HG02759 (cell line): Measurements from ENCODE around the gene LAP3.
"Not testable (repeated sequence)": the region's sequence is repeated elsewhere in the genome, so short reads cannot be mapped to it uniquely, and the experiment has no call there.

Experiments
- ATAC-seq: cut with Tn5 transposase; IDR thresholded peaks from one replicate; pipeline ENCODE4 v1.9.1; 2021; ENCODE audit warnings: mild to moderate bottlenecking, moderate library complexity; ENCODE audit not compliant: unreplicated experiment

Gene LAP3

GRCh38 chr4:17576932-17577664, at the start of gene LAP3:
TSS of gene LAP3 (plus strand) at chr4:17577198. CDS start at chr4:17577466, 268 bp downstream.
- peak; percentile 86 for ATAC-seq

GRCh38 chr4:17528551-17529165, 48.3 kb upstream of the LAP3 start:
- no peak for ATAC-seq

GRCh38 chr4:17531538-17532285, 45.3 kb upstream of the LAP3 start:
- no peak for ATAC-seq

- ATAC-seq, result no peak
Observed at GRCh38 chr4:17534705-17535104, 42.3 kb upstream of the LAP3 start.

- ATAC-seq, result no peak
Observed at GRCh38 chr4:17535242-17535641, 41.8 kb upstream of the LAP3 start.

- ATAC-seq, result no peak
Observed at GRCh38 chr4:17535906-17536305, 41.1 kb upstream of the LAP3 start.

- ATAC-seq, result not testable (repeated sequence)
Observed at GRCh38 chr4:17537060-17537459, 39.9 kb upstream of the LAP3 start.

- no peak for ATAC-seq
Observed at GRCh38 chr4:17544205-17544604, 32.8 kb upstream of the LAP3 start.

GRCh38 chr4:17544831-17545234, 32.2 kb upstream of the LAP3 start:
- ATAC-seq, result no peak

- ATAC-seq, result no peak
Observed at GRCh38 chr4:17545374-17546140, 31.4 kb upstream of the LAP3 start.

GRCh38 chr4:17546222-17546621, 30.8 kb upstream of the LAP3 start:
- no peak for ATAC-seq

- no peak for ATAC-seq
Observed at GRCh38 chr4:17546678-17547077, 30.3 kb upstream of the LAP3 start.

GRCh38 chr4:17550549-17550948, 26.4 kb upstream of the LAP3 start:
- no peak for ATAC-seq

GRCh38 chr4:17552427-17552826, 24.6 kb upstream of the LAP3 start:
- no peak for ATAC-seq

- no peak for ATAC-seq
Observed at GRCh38 chr4:17554568-17554967, 22.4 kb upstream of the LAP3 start.

GRCh38 chr4:17556498-17556897, 20.5 kb upstream of the LAP3 start:
- no peak for ATAC-seq

- no peak for ATAC-seq
Observed at GRCh38 chr4:17557880-17558279, 19.1 kb upstream of the LAP3 start.

- no peak for ATAC-seq
Observed at GRCh38 chr4:17558941-17559708, 17.9 kb upstream of the LAP3 start.

GRCh38 chr4:17559709-17560048, 17.3 kb upstream of the LAP3 start:
- ATAC-seq, result no peak

- ATAC-seq, result no peak
Observed at GRCh38 chr4:17560065-17560673, 16.8 kb upstream of the LAP3 start.
